HG02840 (cell line): Measurements from ENCODE around the gene PLA2G2A.
"Not testable (repeated sequence)": the region's sequence is repeated elsewhere in the genome, so short reads cannot be mapped to it uniquely, and the experiment has no call there.

Experiments
- ATAC-seq: cut with Tn5 transposase; IDR thresholded peaks from one replicate; pipeline ENCODE4 v1.9.1; 2021; ENCODE audit warnings: mild to moderate bottlenecking, moderate library complexity, moderate number of reproducible peaks; ENCODE audit not compliant: unreplicated experiment, low FRiP score

The PLA2G2A gene, protein sequence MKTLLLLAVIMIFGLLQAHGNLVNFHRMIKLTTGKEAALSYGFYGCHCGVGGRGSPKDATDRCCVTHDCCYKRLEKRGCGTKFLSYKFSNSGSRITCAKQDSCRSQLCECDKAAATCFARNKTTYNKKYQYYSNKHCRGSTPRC

DNA sequence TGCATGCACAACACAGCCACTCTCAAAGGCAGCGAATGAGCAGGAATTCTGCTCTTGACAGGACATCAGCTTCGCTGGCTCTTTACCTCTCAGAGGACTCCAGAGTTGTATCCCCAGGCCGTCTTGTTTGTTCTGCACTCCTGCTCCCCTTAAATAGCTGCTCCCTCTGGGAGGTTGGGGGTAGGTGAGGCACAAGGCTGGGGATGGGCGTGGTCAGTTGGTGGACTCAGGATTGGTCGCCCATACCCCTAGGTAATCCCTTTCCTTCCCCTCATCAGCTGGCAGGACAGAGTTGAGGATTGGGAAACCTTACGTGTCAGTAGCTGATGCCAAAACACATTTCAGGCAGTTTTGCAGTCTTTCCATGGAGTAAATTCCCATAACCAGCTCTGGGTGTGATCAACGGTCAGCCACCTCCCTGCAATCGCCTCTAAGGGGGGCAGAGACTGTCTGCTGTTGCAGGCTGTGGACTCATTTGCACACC is at the start of gene PLA2G2A:
Gene PLA2G2A (minus strand): TSS at position 125 of the 484 bp plus-strand sequence. CDS start 845 bp downstream, outside the sequence.
- ATAC-seq = no peak

DNA sequence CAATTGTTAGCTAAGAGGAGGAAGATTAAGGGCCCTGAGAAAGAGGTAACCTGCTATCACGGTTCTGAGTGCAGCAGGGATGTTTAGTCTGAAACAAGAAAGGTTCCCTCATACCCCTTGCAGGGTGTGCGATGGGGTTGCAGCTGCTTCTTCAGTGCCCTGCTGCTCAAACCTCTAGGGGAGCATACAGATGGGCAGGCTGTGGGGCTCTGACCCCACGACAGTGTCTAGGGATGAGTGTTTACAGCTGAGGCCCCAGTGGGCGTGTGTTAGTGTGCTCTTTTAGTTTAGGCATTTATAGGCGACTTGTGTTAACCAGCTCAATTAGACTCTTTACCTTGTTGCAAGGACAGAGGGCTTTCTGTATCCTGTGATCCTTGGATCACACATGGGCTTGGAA is 49.3 kb upstream of the PLA2G2A start:
- no peak for ATAC-seq

DNA sequence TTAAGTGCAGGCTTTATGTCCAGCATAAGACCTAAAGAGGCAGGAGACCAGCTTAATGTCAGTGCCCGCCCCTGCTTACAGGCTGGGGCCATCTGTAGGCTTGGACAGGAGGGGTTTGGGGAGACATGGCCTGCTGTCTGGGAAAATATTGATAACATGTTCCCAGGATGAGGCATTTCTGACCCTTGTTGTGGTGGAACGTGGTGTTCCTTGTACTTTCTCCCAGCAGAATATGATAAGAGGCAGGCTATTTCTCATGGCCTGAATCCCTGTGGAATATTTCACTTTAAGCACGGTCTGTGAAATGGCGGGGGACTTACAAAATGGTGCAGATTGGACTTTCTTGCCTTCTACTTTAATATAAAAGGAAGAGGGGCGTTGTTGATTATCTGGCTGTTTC is 48.7 kb upstream of the PLA2G2A start:
- no peak for ATAC-seq

DNA sequence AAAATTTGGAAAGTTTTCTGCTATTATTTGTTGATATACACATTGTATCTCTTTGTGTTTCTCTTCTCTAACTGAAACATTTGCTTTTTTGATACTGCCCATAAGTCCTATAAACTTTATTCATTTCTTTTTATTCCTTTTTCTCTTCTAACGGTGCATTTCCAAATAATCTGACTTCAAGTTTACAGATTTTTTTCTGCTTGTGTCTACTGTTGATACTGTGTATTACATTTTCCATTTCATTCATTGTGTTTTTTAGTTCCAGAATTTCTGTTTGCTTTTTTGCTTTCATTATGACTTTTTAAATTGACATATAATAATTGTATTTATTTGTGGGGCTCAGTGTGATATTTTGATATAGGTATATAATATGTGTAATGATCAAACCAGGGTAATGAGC is 38.3 kb upstream of the PLA2G2A start:
- ATAC-seq = no peak

DNA sequence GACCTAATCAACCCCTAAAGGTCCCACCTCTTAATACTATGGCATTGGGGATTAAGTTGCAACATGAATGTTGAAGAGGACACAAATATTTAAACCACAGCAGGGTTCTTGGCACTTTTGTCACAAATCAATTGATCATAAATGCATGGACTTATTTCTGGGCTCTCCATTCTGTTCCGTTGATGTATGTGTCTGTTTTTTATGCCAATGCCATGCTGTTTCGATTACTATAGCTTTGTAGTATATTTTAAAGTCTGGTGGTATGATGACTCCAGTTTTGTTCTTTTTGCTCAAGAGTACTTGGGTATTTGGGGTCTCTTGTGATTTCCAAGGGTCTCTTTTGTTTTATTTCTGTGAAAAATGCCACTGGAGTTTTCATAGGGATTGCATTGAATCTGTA is 34.7 kb upstream of the PLA2G2A start:
- no peak for ATAC-seq

DNA sequence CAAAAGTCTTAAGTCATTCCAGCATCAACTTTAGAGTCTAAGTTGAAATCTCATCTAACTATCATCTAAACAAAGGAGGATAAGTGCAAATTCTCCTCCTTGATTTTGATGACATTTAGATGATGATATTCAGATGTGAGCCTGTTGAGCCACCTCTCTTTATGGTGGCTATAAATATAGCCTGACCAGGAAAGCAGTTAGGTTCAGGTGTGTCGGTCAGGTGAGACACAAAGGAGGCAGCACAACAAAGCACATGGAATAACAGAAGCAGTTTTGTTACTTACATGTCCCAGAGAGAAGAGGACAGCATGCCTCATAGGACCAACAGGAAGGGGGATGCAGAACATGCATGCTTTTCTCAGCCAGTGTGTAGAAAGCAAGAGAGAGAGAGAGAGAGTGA is 30.6 kb upstream of the PLA2G2A start:
- ATAC-seq = no peak

DNA sequence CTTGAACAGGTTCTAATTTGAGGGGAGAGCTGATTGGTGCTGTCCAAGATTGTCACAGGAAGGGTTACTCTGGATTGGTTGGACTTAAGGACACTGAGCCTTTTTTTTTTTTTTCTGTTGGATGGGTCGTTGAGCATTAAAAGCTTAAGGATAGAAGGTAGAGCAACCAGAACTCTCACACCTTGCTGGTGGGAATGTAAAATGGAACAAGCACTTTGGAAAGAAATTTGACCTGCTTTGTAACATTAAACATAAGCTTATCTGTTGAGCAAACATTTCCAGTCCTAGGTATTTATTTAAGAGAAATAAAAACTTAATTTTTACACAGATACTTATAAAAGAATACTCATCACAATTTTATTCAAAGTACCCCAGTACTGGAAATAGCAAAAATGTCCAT is 29.8 kb upstream of the PLA2G2A start:
- no peak for ATAC-seq

DNA sequence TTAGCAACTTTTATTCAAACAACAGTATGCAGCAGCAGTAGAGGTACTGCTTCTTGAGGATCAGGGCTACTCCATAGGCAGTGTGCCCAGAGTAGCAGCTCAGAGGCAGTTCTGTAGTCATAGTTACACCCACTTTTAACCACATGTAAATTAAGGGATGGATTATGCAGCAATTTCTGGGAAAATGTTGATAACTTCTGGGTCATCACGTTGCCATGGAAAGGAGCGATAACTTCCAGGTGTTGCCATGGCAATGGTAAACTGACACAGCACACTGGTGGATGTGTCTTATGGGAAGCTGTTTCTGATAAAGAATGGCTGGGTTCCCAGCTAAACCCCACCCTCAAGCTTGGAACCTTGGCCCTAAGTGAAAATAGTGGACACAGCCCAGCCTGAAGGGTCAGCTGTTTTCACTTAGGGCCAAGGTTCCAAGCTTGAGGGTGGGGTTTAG is 29.0 kb upstream of the PLA2G2A start:
- no peak for ATAC-seq

DNA sequence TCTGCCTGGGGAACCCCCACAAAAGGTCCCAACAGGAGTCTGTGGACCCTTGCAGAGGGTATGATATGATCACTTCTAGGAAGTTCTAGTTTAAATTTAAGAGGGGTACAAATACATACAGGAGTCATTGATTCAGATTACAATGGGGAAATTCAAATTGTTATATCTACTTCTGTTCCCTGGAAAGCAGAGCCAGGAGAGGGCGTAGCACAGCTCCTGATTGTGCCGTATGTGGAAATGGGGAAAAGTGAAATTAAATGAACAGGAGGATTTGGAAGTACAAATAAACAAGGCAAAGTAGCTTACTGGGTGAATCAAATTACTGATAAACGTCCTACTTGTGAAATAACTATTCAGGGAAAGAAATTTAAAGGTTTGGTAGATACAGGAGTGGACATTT is 19.4 kb upstream of the PLA2G2A start:
- ATAC-seq = not testable (repeated sequence)

DNA sequence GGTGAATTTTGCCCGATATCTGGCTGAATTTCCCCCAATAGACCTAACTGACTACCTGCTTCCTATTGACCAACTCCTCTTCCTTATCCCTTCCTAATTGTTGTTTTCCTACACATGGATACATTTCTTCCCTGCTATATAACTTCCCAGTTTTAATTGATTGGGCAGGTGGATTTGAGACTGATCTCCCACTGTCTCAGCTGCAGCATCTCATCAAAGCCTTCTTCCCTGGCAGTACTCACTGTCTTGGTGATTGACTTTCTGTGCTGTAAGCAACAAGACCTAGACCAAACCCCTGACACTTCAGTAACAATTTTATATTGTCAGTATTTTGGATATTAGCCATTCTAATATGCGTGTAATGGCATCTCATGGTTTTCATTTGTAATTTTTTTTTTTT is 11.3 kb upstream of the PLA2G2A start:
- ATAC-seq = no peak

DNA sequence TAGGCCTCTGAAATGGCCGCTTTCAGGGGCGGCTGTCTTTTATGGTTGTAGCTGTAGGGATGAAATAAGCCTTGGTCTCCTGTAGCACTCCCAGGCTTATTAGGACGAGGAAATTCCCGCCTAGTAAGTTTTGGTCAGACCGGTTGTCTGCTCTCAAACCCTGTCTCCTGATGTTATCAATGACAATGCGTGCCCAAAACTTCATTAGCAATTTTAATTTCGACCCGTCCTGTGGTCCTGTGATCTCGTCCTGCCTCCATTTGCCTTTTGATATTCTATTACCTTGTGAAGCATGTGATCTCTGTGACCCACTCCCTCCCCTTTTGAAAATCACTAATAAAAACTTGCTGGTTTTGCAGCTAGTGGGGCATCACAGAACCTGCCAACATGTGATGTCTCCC is 10.8 kb upstream of the PLA2G2A start:
- not testable (repeated sequence) for ATAC-seq

DNA sequence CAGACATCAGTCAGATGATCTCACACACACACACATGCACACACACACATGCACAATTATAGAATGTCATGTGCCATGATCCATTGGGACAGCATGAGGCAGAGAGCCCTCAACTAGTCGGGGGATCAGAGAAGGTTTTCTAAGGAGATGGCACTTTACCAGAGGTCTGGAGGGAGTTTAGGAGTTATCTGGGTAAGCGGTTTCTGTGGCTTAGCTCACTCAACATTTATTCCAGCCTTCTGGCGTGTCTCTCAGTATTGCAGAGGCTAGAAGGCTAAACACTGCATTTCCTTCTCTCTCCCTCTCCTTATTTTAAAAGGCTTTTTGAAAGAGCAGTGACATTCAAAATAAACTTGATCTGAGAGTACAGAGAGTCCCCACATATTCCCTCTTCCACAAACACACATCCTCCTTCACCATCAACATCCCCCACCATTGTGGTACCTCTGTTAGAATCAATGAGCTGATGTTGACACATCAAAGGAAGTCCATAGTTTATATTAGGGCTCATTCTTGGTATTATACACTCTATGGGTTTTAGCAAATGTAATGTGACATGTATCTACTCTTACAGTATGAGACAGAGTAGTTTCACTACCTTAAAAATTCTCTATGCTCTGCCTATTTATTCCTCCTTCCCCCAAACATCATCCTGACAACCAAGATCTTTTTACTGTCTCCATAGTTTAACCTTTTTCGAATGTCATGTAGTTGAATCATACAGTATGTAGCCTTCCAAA is 9.0 kb upstream of the PLA2G2A start:
- no peak for ATAC-seq

DNA sequence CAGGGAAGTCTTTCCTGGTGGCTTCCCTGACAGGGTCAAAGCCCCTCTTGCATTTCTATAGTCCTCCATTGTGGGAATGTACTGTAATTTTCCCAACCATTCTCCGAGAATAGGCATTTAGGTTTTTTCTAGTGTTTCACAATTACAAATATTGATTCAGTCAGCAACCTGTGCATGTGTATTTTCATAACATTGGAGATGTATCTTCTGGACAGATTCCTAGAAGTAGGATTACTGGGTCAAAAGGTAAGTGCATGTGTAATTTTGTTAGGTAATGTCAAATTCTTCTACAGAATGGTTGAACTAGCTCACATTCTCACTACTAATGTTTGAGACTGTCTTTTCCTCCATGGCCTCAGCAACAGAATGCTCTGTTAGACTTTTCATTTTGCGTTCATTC is 8.3 kb upstream of the PLA2G2A start:
- no peak for ATAC-seq

DNA sequence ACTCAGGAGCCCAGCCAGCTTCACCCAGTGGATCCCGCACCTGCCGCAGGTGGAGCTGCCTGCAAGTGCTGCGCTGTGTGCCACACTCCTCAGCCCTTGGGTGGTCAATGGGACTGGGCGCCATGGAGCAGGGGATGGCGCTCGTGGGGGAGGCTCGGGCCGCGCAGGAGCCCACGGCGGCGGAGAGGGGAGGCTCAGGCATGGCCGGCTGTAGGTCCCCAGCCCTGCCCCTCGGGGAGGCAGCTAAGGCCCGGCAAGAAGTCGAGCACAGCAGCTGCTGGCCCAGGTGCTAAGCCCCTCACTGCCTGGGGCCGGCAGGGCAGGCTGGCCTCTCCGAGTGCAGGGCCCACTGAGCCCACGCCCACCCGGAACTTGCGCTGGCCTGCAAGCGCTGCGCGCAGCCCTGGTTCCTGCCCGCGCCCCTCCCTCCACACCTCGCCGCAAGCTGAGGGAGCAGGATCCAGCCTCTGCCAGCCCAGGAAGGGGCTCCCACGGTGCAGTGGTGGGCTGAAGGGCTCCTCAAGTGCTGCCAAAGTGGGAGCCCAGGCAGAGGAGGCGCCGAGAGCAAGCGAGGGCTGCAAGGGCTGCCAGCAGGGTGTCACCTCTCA is 5.1 kb upstream of the PLA2G2A start:
- ATAC-seq = not testable (repeated sequence)

DNA sequence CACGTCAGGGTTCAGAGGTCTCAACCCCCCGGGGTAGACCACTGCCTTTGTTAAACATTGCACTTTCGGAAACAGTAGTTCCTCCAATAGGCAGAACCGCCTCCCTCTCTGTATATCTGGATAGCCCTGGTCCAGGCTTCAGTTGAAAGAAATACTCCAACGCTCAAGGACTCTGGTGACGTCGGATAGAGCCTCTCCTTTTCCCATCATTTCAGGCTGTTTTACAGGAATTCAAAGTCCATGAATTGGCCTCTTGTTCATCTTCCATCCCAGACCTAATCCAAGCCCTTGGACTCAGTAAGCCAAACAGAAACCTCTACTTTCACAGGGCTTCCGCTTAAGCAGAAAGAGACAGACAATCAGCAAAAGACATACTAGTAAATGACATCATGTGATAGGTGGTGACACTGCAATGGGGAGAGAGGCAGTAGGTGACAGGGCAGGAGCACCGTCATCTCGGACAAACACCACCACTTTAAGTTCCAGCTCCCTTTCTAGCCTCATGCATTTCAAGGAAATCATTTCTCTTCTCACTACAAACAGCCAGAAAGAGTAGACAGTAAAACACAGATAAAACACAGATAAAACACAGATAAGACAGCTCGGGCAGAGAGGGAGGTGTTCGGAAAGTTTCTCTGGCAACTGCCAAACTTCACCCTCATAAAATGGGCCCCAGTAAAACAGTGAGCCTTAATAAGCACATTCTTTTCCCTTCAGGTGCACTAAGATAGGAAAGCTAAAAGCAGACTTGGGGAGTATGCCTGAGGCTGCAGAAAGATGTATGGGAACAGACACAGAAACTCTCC is 2.3 kb upstream of the PLA2G2A start:
- ATAC-seq = no peak

DNA sequence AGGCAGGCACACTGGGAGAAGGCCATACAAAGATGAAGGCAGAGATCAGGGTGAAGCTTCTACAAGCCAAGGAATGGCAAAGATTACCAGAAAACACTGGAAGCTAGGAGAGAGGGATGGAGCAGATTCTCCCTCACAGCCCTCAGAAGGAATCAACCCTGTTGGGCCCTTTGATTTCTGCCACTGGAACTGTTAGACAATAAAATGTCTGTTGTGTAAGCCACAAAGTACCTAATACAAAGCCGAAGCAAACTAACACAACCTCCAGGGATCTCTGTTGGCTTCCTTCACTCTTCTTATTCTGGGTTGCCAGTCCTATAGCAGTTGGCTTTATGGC is 1.7 kb upstream of the PLA2G2A start:
- ATAC-seq = no peak

DNA sequence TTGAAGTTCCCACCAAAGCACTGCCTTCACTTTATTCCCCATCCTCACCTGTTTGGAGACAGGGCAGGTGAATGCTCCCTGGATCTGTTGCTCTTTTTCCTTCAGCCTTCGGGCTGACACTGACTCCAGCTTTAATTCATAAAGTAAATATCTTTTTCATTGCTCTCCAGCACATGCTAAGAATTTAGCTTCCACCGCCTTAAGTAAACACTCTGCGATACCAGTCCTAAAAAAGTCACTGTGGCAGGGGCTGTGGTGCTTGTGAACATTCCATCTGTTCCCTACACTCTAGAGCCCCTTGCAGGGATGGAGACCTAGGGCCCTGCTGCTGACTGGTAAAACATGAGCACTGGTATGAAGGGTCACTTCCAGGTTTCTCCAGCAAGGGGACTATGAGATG is 896 bp upstream of the PLA2G2A start:
- ATAC-seq = no peak

DNA sequence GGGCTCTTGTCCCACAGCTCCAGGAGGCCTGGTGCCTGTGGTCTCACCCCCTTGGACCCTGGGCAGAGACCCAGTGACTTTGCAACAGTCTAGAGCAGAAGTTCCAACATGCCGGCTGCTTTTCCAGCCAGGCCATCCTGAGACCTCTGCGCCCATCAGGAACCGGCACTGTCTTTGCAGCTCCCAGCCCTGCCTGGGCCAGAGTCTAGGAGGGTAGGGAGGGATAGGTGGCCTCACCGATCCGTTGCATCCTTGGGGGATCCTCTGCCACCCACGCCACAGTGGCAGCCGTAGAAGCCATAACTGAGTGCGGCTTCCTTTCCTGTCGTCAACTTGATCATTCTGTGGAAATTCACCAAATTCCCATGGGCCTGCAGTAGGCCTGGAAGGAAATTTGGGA is 1.3 kb downstream of the PLA2G2A start:
- ATAC-seq = no peak

DNA sequence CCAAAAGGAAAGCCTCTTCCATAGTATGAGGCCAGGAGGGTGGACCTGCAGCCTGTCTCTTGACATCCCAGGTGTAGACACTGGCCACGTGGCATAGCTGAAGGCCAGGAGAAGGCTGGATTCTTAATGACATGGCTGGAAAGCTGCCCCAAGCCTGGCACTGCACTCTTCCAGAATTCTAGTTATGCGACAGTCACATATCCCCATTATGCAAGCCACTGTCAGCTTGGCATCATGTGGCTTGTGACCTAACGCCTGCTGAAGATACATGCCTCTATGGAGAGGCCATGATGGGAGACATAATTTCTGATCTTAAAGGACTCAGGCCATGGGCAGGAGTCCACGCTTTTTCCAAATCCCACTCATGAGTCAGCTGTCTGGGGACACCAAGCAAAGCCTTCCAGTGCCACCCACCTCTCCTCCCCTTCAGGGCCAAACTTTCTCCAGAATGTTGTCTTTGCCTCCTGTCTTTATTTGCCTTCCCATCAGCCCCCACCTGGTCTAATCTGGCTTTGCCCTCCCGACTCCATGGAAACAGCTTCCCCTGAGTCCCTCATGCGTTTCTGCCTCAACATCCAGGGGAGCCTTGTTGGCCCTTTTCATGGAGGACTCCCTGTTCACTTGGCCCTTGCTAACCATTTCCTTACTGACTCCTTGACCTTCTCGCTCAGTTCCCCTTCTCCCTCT is 3.0 kb downstream of the PLA2G2A start:
- no peak for ATAC-seq

DNA sequence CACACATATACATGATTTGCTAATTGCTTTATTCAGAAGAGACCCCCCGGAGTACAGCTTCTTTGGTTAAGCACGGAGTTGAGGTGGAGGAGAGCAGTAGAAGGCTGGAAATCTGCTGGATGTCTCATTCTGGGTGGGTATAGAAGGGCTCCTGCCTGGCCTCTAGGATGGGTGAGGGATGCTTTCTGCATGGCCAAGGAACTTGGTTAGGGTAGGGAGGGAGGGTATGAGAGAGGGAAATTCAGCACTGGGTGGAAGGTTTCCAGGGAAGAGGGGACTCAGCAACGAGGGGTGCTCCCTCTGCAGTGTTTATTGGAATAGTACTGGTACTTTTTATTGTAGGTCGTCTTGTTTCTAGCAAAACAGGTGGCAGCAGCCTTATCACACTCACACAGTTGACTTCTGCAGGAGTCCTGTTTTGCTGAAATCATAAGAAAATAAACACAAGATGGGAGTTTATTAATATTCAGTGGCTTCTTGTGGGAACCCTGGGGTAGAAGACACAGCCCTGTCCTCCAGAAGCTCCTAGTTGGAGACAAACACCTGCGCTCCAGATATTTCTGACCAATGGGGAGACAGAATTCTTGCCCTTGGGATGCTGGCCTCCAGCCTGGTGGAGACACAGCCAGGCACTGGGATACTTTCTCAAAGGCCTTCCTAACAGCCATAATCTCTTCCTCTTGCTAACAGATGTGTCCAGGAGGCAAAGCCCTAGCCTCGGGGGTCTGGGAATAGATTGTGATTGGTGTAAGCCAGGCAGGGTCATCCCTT is 3.8 kb downstream of the PLA2G2A start:
- ATAC-seq = no peak
